Breast epithelium (tissue), 4 donors: Measurements from ENCODE around the gene CIB2. TPM values are rescaled to one million over a fixed set of nuclear protein-coding genes. Genes with fewer than 3 reads are reported as not detected.

ENCODE experiments used
- DNase-seq, 2 donors: peaks; one replicate each; pipeline ENCODE4 v3.0.0-alpha.2; 2019; ENCODE audit warnings: low spot score in 2 of 2
- H3K27ac ChIP-seq, 2 donors: fragments of 200-600 bp; sonication (generic) in 1 of 2; one replicate each; pipeline ENCODE4 v1.5.1; 2016 to 2019; ENCODE audit warnings: mild to moderate bottlenecking in 1 of 2
- H3K27me3 ChIP-seq, 2 donors: fragments of 200-600 bp; sonication (generic) in 1 of 2; one replicate each; pipeline versions ENCODE4 v1.5.1 to v1.6.0; 2017 to 2019; ENCODE audit warnings: control low read depth in 1 of 2, mild to moderate bottlenecking in 1 of 2
- H3K36me3 ChIP-seq: fragments of 200-600 bp; one replicate; pipeline ENCODE4 v1.5.1; 2019
- H3K4me1 ChIP-seq, 2 donors: fragments of 200-600 bp; sonication (generic); one replicate each; pipeline ENCODE4 v1.5.1; 2016 to 2019; ENCODE audit warnings: control low read depth in 1 of 2
- H3K4me3 ChIP-seq, 3 donors: fragments of 200-600 bp; sonication (generic); 1 replicate in 2 of 3; 2 replicates in 1 of 3; pipeline ENCODE4 v1.5.1; 2016 to 2019; ENCODE audit warnings: mild to moderate bottlenecking in 3 of 3, moderate library complexity in 2 of 3
- H3K9me3 ChIP-seq, 2 donors: fragments of 200-600 bp; sonication (generic) in 1 of 2; one replicate each; pipeline ENCODE4 v1.5.1; 2016 to 2019; ENCODE audit warnings: control low read depth in 1 of 2
- POLR2A ChIP-seq: fragments of 450-650 bp; IDR thresholded peaks from one replicate; pipeline ENCODE4 v1.6.1; 2016; ENCODE audit warnings: antibody characterized with exemption, mild to moderate bottlenecking, moderate library complexity
- POLR2AphosphoS5 ChIP-seq, 3 donors: sonication (generic); formaldehyde crosslinking; IDR thresholded peaks; one replicate each; pipeline ENCODE4 v1.6.1; 2017; ENCODE audit warnings: antibody characterized with exemption in 3 of 3
- intact Hi-C: fragments of 100-400 bp; cut with DNase I; formaldehyde crosslinking; loops from one replicate; pipeline ENCODE4 v1.15.1; 2023; ENCODE audit warnings: low total_unique reads
- total RNA-seq, 3 donors: library from RNA; depleted of rRNA; stranded (reverse); fragments of >200 nt; gene quantifications; one replicate each; pipeline ENCODE4 v1.1.0, GENCODE V29; 2016
- TF ChIP-seq, protein P1 (sequence below), 3 donors: fragments of 450-650 bp; IDR thresholded peaks; one replicate each; pipeline ENCODE4 v1.5.1; 2016 to 2017; ENCODE audit warnings: antibody characterized with exemption in 3 of 3, mild to moderate bottlenecking in 3 of 3, moderate library complexity in 3 of 3

The CIB2 gene
- total RNA-seq, 3 donors from 2014 or later = 2.9 to 5.8 (median 4.9) TPM

DNA sequence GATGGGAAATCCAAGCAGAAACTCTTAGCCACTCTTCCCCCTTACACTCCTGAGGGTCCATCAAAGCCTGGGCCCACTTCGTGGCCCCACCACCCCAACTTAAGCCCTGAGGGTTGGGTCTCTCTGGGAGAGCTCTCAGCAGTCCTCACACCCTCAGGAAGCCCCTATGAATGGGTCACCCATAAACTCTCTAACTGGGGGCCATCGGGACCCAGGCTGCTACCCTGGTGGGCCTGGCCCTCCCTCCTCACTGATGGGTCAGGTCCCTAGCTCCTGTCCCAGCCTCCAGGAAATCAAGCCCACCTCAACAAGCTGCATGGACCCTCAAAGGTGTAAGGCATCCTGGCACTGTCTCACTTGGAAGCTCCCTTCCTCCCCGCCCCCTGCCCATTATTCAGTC lies 19.5 kb downstream of the CIB2 start:
- H3K36me3 ChIP-seq = no peaks in the 10 kb centered on the region
- H3K4me1 ChIP-seq = no peaks in the 10 kb centered on the region
- no peak overlapping the region for H3K27ac ChIP-seq
- intact Hi-C loops = no loop called here
- H3K9me3 ChIP-seq = no peaks in the 10 kb centered on the region
- TF ChIP-seq POLR2A = no peak
- TF ChIP-seq, protein P1, sequence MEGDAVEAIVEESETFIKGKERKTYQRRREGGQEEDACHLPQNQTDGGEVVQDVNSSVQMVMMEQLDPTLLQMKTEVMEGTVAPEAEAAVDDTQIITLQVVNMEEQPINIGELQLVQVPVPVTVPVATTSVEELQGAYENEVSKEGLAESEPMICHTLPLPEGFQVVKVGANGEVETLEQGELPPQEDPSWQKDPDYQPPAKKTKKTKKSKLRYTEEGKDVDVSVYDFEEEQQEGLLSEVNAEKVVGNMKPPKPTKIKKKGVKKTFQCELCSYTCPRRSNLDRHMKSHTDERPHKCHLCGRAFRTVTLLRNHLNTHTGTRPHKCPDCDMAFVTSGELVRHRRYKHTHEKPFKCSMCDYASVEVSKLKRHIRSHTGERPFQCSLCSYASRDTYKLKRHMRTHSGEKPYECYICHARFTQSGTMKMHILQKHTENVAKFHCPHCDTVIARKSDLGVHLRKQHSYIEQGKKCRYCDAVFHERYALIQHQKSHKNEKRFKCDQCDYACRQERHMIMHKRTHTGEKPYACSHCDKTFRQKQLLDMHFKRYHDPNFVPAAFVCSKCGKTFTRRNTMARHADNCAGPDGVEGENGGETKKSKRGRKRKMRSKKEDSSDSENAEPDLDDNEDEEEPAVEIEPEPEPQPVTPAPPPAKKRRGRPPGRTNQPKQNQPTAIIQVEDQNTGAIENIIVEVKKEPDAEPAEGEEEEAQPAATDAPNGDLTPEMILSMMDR (IDR thresholded peaks at IDR 0.05) = no peak
- no peak for TF ChIP-seq POLR2AphosphoS5 (IDR thresholded peaks at IDR 0.05)
- no peak for DNase-seq
- no peaks in the 10 kb centered on the region for H3K27me3 ChIP-seq
- H3K4me3 ChIP-seq = no peak overlapping the region

DNA sequence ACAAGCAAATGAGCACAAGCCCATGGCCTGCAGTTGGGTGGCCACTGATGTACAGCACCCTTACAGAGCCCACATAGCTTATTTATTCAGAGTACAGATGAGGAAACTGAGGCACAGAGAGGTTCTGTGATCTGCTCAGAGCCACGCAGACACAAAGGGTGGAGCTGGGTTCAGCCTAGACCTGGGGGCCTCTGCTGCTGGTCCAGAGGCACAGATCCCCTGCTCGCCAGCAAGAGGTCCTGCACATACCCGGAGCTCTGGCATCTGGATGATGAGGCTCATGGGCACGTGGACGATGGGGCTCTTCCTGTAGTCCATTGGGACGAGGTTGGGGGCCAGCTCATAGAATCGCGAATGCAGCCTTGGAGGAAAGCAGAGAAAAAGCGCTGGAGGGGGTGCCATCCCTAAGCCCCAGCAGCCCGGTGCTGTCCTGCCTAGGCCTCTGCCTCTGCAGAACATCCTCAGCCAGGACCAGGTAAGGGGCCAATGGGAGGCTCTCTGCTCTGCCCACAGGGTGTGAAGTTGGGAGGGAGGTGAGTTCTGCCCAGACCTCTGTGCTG lies 20.2 kb downstream of the CIB2 start:
- DNase-seq = no peak
- H3K4me3 ChIP-seq = no peak overlapping the region
- H3K27ac ChIP-seq = no peak overlapping the region
- H3K9me3 ChIP-seq = no peaks in the 10 kb centered on the region
- H3K4me1 ChIP-seq = no peaks in the 10 kb centered on the region
- no peaks in the 10 kb centered on the region for H3K27me3 ChIP-seq
- H3K36me3 ChIP-seq = no peaks in the 10 kb centered on the region
- no peak for TF ChIP-seq POLR2A
- TF ChIP-seq POLR2AphosphoS5 (IDR thresholded peaks at IDR 0.05) = no peak
- TF ChIP-seq, protein P1 (IDR thresholded peaks at IDR 0.05) = no peak
- intact Hi-C loops = no loop called here

DNA sequence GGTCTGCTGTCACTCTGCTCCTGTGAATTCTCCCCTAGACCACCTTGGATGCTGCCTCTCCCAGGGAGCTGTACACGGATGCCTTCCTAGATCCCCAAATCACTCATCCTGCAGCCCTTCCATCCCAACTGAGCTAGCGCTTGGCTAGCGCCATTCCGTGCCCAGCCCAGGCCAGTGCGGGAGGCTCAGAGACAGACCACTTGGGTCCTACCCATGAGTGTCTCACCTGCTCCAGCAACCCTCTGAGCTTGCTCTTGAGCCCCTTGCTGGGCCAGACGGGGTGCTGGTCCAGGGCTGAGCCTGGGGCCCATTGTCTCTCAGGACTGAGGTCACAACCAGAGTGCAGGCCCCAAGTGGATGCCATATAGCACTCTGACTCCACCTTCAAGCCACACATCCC lies 21.1 kb downstream of the CIB2 start:
- DNase-seq = no peak
- no peaks in the 10 kb centered on the region for H3K9me3 ChIP-seq
- intact Hi-C loops = no loop called here
- no peak overlapping the region for H3K27ac ChIP-seq
- no peaks in the 10 kb centered on the region for H3K36me3 ChIP-seq
- no peaks in the 10 kb centered on the region for H3K27me3 ChIP-seq
- no peak overlapping the region for H3K4me3 ChIP-seq
- H3K4me1 ChIP-seq = no peaks in the 10 kb centered on the region
- TF ChIP-seq, protein P1 (IDR thresholded peaks at IDR 0.05) = no peak
- TF ChIP-seq POLR2A (no peak), POLR2AphosphoS5 (IDR thresholded peaks at IDR 0.05) (no peak)

DNA sequence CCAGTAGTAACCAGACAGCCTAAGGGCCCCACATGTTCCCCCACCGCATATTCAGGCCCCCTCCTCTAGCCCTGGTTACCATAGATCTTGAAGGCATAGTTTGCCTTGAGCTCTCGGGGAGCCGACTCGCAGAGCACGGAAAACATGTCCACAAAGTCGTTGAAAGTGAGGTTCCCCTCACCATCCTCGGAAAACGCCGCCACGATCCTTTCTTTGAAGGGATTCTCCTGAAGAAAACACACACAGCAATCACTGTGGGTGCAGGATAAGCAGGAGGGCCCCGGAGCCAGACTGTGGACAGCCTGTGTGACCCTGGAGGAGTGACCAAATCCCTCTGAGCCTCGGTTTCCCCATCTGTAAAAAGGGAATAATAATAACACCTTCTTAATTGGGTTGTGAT lies 22.1 kb downstream of the CIB2 start:
- no peak for TF ChIP-seq POLR2A
- TF ChIP-seq, protein P1 (IDR thresholded peaks at IDR 0.05) = no peak
- no peak for TF ChIP-seq POLR2AphosphoS5 (IDR thresholded peaks at IDR 0.05)
- H3K4me1 ChIP-seq = no peaks in the 10 kb centered on the region
- H3K9me3 ChIP-seq = no peaks in the 10 kb centered on the region
- no peak for DNase-seq
- no peak overlapping the region for H3K4me3 ChIP-seq
- H3K27me3 ChIP-seq = no peaks in the 10 kb centered on the region
- no peak overlapping the region for H3K27ac ChIP-seq
- no peaks in the 10 kb centered on the region for H3K36me3 ChIP-seq
- intact Hi-C loops = loop anchor here (5.0 kb wide), 1 partner anchor 142 kb away; no protein-coding TSS in a partner anchor

DNA sequence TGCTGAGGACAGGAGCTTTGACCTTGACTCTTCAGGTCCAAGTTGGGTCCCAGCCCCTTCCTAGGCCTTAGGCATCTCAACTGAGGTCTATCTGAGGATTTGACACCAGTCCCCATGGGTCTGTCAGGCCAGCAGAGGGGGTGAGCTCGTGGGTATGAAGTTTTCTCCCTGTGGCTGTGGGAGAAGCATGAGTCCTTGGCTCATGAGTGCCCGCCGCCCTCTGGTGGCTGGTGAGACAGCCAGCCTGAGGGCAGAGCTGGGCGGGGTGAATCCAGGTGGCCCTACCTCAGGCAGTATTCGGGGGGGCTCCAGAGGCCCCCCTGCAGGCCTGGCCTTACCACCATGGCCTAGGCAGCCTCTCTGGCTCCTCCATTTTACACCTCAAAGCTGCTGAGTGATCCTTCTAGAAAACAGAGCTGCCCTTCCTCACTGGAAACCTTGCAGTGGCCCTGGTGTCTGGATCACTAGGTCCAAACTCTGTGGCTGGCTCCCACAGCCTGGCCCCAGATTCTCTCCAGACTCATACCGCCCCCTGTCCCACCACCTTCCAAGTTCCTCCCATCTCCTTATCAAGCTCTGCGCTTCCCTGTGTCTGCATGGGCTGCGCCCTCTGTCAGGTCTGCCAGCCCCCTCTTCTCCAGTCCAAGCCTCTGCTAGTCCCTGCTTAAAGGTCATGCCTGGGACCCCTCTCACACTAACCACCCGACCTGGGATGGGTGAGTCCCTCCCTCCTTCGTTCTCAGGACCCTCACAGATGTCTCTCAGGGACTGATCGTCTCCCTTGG lies 22.8 kb downstream of the CIB2 start:
- TF ChIP-seq, protein P1 (IDR thresholded peaks at IDR 0.05) = peak; percentile 88 to 96 (median 90)
- TF ChIP-seq POLR2A = no peak
- TF ChIP-seq POLR2AphosphoS5 (IDR thresholded peaks at IDR 0.05) = peak; percentile 31 to 39 (median 38)
- H3K4me1 ChIP-seq = no peaks in the 10 kb centered on the region
- intact Hi-C loops = loop anchor here (5.0 kb wide), 1 partner anchor 141 kb away; no protein-coding TSS in a partner anchor
- no peak overlapping the region for H3K4me3 ChIP-seq
- H3K36me3 ChIP-seq = no peaks in the 10 kb centered on the region
- H3K27ac ChIP-seq = no peak overlapping the region
- H3K27me3 ChIP-seq = no peaks in the 10 kb centered on the region
- no peaks in the 10 kb centered on the region for H3K9me3 ChIP-seq
- DNase-seq = peak; percentile 66 to 75
